ENCODE results near the gene GBA2.

The GBA2 gene

DNA sequence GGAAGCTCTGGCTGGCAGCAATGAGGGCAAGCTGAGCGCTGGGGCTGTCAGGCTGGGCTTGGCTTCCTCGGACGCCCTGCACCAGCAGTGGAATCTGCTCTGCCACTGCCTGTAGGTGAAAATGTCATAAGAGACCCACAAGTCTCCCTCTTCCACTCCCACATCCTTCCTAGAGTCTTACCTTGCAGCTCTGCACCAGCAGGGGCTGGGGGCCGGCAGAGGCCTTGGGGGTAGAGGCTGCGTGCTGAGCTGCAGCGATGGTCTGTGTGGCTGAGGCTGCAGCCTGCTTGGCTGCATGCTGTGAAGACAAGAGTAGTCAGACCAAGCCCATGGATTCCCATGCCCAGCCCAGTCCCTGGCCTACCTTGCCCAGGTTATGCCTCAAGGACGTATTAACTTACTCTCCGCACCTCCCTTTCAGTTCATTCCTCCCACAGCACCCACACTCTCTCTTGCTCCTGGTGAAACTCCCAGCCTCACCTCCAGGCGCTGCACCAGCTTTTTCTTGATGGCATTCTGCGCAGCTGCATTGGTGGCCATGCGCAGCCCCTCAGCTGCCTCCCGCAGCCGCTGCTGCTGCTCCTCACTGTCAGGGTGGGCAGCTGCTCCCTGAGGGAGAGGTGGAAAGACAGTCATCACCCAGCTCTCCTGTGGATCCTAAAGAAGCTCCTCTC, 34.3 kb downstream of the GBA2 start:
- DNase-seq (ENCODE audit: low read depth): no peak

DNA sequence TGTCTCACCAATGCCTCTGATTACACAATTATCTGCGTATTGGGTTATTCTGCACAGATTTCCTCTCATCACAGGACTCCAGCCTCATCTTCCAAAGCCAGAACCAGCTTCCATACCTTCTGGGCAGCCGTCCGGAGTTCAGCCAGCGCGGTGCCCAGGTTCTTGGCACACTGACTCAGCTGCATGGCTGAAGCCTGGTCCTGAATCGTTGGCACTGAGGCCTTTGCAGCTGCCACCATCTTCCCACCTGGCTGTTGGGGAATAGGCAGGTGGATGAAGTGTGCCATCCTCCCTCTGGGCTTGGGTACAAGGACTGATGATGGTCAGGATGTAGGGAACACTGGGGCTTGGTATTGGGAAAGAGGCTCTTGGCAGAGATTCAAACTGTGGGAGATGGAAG, 34.9 kb downstream of the GBA2 start:
- no peak for DNase-seq (ENCODE audit: low read depth)

- no peak for DNase-seq (ENCODE audit: low read depth)
These were observed 35.5 kb downstream of the GBA2 start for GRCh38 chr9:35713578-35713977.

DNA sequence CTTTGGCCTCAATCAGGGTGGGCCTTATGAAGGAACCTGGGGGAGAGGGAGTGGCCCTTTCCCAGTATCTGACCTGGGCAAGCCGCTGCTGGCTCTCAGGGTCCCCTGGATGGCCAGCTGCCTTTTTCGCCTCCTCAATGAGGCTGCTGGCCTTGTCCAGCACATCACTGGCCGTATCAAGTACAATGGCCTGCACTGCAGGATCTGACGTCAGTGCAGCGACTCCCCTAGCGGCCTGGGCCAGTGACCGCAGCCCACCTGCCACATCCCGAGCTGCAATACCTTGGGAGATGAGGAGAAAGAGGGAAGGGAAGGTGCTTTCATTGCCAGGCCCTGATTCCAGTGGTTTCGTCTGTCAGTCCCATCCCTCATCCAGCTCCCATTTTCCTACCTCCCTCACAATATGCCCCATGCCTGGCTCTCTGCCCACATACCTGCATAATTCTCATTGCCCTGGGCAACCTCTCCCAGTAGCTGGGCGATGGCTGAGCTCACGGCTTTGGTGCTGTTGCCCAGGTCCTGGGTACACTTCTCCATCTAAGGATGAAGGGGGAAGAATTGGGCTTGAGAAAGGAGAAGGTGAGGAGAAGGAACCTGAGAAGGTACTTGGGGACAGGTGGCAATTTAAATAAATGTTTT, 36.1 kb downstream of the GBA2 start:
- no peak for DNase-seq (ENCODE audit: low read depth)

- DNase-seq (ENCODE audit: low read depth): no peak
These were observed 37.3 kb downstream of the GBA2 start for GRCh38 chr9:35711501-35712428.

GRCh38 chr9:35710818-35711500, 38.1 kb downstream of the GBA2 start:
- DNase-seq (ENCODE audit: low read depth): no peak

GRCh38 chr9:35708146-35708545, 40.9 kb downstream of the GBA2 start:
- DNase-seq (ENCODE audit: low read depth): no peak

DNA sequence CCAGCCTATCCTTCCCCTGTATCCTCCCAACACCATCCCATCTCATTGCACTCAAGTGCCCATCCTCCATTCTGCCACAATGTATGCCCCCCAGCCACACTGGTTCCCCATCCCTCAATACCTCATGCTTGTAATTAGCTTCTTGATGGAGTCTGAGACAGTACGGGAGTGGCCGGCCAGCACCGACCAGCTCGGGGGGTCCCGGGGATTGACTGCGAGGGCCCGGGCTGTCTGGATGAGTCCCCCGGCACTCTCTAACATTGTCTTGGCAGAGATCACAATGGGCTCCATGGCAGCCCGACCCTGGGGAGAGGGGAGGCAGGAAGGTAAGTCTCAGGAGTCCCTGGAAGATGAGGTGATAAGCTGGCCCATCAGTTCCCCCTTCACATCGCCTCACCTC, 42.1 kb downstream of the GBA2 start:
- DNase-seq (ENCODE audit: low read depth): no peak

GRCh38 chr9:35705836-35706430, 43.1 kb downstream of the GBA2 start:
- no peak for DNase-seq (ENCODE audit: low read depth)

DNA sequence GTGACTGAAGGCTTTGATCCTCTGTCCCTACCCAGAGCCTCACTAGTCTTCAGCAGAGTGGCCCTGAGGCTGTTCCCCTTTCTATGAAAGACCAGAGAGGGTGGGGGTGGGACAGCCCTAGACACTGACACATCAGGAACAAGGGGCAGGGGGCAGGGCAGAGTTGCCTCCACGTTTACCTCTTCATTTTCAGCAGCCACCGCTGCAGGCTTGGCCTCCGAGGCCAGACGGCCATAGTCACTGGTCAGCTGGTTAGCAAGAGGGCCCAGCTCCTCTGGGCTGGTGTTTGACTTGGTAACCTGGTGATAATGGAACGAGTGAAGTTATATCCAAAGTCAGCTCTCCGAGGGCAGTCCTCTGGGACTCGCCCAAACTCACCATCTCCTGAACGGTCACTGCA, 43.7 kb downstream of the GBA2 start:
- no peak for DNase-seq (ENCODE audit: low read depth)

DNA sequence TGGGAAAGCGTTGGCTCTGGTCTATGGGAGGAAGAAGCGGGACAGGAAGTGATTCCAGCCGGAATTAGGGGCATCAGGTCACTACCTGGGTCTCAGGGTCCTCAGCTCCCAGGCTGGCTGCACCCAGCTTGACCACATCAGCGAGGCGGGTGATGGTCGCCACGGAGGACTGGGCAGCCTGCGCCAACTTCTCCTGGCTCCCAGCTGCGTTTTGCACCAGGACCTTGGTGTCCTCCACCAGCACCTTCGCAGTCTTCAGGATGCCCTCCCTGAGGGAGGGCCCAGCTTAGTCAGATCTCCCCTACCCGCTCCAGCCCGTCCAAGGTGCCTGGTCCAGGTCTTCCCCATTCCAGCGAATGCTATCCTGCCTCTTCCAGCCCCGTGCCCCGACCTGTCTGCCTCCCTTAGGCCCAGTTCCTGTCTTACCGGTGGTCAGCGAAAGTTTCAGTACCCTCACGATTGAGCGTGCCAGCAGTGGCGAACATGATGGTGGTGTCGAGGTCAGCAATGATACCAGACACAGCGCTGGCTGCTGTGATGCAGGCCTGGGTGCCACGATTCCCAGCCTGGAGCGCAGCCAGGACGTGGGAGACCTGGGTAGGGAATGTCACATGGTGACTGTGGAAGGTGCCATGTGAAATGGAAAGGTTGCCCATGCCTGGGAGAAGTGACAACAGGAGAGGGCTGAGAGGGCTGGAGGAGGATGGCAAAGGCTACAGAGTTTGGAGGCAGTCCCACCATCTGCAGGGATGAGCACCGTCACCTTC, 44.9 kb downstream of the GBA2 start:
- DNase-seq (ENCODE audit: low read depth): no peak

GRCh38 chr9:35702696-35703095, 46.3 kb downstream of the GBA2 start:
- DNase-seq (ENCODE audit: low read depth): no peak

- no peak for DNase-seq (ENCODE audit: low read depth)
These were observed 48.1 kb downstream of the GBA2 start for GRCh38 chr9:35700942-35701341.

GRCh38 chr9:35700031-35700430, 49.0 kb downstream of the GBA2 start:
- DNase-seq (ENCODE audit: low read depth): no peak

DNA sequence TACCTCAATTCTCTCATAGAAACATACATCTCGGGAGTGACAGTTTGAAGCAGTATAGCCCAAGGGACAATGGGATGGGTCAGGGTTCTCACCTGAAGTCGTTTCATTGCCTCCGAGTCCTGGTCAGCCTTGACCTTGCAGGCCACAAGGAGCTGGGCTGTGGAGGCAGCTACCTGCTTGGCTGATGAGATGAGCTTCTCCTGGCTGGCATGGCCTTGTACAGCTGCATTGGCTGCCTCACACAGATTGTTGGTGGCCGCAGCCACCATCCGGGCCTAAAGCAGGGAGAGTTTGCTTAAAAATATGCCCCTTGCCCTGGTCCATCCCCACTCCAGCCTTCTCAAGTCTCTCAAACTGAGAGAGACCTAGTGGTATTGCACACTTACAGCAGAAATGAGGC, 50.8 kb downstream of the GBA2 start:
- no peak for DNase-seq (ENCODE audit: low read depth)

- no peak for DNase-seq (ENCODE audit: low read depth)
These were observed 51.5 kb downstream of the GBA2 start for GRCh38 chr9:35697486-35697885.

DNA sequence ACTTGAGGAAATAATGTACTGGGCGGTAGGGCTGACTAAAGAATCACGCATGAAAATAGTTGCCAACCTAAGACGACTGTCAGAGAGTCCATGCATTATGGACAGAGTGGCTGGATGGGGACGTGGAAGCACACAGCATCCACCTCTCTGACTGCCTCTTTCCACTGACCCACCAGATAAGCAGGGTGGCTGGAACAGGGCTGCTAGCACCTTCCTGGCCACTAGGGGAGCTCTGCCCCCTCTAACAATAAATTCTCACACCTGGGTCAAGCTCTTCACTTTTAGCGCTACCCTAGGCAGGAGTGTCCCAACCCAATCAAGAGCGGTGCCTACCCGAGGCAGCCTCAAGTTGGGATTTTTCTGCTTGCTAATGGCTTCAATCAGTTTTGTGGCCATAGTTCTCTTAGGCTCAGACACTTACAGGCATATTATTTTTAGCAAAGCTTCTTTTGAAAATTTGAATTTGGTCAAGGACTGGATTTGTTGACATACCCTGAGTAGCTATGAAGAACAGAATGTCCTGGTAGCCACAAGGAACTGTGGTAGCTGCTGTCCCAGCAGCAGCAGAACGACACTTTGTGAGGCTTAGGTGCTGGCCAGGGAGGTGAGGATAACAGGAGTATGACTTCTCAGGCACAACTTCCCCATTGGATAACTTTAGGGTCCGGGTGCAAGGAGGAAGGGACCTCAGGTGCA, 52.4 kb downstream of the GBA2 start:
- DNase-seq (ENCODE audit: low read depth): no peak

- DNase-seq (ENCODE audit: low read depth): no peak
These were observed 53.1 kb downstream of the GBA2 start for GRCh38 chr9:35695943-35696401.

DNA sequence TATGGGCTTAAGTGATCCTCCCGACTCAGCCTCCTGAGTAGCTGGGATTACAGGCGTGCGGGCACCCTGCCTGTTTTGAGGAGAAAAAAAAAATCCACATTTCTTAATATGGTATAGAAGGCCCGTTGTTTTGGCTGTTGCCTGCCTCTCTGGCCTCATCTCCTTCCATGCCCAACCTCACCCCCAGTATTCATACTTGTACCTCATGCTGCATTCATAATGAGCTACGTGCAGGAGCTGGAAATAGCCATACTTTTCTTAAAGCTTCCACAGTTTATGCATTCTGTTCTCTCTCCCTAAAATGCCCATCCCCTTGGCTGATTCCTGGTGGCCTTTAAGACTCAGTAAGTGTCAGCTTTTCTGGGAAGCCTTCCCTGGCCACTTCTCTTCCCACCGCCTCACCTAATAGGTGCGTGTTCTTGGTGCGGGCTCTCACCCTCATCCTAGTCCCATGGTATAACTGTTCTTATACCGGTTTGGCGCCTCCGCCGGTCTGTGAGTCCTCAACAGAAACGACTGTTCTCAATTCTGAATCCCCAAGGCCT, 57.2 kb downstream of the GBA2 start:
- no peak for DNase-seq (ENCODE audit: low read depth)

DNA sequence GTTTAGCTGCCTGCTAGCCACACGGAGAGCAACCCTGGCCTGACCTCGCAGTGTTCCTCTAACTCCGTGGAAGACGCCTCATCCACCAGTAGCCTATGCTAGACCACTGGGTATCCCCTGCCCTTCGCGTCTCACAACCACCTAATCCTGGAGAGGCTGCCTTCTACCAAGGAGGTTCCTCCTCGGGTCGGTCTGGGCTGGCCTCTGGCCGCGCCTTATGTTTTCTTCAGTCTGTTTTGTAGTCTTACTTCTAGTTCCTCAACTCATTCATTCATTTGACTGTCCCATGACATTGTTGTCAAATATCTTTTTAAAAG, 57.7 kb downstream of the GBA2 start:
- no peak for DNase-seq (ENCODE audit: low read depth)

Measured in HS-27A (cell line).